ENCODE data around the gene PHOSPHO2.

Gene PHOSPHO2

DNA sequence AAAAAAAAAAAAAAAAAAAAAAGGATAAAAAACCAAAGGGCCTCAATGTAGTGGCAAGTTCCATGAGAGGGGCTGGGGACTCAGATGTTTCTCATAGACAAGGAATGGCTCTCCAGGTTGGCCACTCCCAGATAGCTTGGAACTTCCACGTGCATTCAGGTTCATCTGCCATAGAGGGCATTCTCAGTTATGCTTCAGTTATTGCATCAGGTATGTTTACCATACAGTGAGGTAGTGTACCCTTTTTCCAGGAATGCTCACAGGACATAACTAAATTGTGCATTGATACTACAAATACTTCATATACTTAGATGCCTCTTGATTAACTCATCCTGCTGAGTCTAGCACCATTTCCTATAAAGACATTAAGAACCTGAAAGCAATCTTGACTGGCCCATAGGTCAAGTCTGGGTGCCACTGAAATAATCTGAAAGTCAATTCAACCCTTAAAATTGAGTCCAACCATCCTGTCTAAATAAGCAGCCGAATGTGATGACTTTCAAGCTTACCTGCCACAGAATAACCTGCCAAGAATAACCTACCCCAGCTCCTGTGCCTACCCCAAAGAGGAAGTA is 24.7 kb downstream of the PHOSPHO2 start:
- no peak for DNase-seq

DNA sequence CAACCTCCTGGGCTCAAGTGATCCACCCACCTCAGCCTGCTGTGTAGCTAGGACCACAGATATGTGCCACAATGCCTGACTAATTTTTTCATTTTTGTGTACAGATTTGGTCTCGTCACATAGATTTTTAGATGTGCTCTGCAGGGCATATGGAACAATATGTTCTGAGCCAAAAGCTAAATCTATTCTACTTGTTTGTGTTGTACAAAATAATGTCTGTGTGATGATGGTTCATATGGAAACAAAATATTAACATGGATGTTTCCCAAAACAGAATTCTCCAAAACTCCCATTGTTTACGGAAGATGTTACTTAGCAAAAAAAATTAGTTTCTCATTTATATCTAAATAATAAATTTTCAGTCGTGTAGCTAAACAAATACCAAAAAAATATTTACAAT is 26.7 kb downstream of the PHOSPHO2 start:
- no peak for DNase-seq

DNA sequence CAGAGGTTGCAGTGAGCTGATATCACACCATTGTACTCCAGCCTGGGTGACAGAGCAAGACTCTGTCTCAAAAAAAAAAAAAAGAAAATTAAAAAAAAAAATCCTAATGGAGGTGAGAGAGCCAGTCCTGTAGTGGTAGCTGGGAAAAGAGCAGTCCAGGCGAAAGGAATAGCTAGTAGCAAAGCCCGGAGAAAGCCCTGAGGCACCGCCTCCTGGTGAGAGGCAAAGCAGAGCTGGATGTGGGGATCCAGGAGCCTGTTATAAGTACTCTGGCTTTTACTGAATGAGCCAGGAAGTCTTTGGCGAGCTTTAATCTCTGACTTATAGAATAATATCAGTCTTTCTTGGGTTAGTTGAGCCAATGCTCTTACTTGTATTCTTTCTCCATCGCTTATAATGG is 32.8 kb downstream of the PHOSPHO2 start:
- DNase-seq = no peak

DNA sequence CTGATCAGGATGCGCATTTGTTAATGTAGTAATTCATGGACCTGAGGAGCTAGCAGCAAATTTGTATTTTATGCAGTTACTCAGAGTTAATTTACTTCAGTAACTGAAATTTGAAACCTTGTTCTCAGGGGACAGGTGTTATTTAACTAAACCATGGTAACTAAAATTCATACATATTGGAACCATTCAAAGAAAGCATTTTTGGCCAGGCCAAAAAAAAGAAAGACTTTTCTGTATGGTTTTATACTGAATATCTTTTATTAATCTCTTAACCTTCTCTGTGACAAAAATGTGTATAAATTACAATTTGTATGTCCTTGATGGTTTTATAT is 35.0 kb downstream of the PHOSPHO2 start:
- no peak for DNase-seq

DNA sequence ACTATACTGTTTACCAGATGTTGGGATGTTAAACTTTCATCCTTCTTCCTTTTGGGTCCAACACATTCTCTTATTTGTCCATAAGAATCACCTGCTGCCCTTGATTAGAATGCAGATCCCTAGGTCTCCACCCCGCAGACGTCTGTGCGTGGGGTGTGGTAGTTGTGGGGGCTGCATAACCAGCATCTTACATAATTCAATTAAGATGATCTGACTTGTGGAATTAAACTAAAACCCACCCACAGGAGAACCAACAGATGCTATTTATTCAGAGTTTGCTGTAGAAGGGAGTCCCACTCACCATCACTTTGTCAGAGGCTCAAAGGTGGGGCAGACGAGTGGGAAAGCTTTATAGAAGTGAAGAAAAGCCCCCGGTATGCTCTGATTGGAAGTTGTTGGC is 37.8 kb downstream of the PHOSPHO2 start:
- no peak for DNase-seq

DNA sequence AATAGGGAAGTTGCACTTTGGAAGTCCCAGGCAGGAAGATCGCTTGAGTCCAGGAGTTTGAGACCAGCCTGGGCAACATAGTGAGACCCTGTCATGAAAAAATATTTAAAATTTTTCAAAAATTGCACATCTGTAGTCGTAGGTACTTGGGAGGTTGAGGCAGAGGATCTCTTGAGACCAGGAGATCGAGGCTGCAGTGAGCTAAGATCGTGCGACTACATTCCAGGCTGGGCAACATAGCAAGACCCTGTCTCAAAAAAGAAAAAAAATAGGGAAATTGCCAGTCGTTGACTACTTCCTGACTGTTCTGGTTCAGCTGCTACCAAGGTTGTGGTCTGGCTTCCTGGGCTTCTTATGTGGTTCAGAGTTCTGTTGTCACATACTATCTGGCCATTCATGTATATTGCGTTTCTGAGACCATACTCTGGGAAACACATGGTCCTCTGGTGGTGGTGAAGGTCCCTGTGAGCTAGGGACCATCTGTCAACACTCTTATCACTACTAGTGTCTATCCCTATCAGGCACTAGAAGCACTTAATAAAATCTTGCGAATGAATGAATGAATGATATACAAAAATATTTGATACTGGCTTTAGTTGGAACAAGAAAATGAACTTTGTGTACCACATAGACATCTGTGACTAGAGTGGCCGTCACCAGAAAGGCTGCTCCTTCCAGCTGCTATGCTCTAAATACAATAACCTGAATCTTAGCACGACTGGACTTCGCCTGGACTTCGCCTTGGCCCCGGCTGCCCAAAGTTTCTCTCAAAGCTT is 38.5 kb downstream of the PHOSPHO2 start:
- no peak for DNase-seq

DNA sequence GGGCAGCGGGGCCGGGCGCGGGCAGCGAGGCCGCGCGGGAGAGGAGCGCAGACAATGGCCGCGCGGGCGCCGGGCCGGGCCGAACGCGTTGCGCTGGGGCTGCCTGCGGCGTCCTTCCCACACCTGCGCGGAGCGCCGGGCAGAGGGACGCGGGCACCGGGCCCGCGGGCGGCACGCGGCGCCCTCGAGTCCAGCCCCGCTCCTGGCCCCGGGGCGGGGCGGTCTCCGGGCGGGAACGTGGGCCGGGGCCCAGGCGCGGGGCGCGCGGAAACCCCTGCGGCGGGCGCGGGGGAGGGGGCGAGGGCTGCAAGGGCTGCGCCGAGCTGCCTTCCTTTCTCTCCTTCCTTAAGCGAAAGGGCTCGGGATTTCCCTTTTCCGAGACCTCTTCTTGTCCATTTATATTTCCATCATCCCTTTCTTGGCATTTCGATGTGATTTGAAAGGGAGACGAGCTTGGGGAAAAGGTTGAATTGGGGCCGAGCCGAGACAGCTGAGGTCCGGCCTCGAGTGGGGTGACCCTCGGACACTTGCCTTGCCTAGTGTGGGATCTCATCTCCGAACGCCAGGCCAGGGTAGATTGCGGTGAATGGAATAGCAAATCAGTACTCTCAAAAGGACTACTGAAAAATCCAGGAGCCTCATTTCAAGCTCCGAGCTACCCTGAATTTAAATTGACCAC is 40.0 kb downstream of the PHOSPHO2 start:
- peak; percentile 61 for DNase-seq

DNA sequence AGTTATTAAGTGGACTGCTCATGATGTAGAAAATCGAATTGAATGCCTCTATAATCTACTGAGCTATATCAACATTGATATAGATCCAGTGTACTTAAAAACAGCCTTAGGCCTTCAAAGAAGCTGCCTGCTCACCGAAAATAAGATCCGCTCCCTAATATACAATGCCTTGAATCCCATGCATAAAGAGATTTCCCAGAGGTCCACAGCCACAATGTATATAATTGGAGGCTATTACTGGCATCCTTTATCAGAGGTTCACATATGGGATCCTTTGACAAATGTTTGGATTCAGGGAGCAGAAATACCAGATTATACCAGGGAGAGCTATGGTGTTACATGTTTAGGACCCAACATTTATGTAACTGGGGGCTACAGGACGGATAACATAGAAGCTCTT is 41.4 kb downstream of the PHOSPHO2 start:
- no peak for DNase-seq

DNA sequence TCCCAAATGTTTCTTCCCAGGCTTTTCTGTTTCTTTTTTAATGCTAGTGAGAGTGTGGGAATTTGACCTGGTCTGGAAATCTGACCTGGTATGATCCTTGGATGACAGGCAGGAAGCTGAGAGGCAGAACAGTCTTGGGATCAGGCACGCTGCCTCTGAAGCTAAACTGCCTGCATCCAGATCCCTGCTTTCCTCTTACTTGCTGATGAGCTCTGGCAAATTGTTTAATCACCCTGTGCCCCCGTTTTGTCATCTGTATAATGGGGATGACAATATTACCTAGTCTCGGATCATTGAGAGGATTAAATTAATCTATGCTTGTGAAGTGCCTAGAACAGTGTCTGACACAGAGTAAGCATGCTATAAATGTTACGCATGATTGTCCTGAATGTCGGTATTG is 42.6 kb downstream of the PHOSPHO2 start:
- DNase-seq = no peak

DNA sequence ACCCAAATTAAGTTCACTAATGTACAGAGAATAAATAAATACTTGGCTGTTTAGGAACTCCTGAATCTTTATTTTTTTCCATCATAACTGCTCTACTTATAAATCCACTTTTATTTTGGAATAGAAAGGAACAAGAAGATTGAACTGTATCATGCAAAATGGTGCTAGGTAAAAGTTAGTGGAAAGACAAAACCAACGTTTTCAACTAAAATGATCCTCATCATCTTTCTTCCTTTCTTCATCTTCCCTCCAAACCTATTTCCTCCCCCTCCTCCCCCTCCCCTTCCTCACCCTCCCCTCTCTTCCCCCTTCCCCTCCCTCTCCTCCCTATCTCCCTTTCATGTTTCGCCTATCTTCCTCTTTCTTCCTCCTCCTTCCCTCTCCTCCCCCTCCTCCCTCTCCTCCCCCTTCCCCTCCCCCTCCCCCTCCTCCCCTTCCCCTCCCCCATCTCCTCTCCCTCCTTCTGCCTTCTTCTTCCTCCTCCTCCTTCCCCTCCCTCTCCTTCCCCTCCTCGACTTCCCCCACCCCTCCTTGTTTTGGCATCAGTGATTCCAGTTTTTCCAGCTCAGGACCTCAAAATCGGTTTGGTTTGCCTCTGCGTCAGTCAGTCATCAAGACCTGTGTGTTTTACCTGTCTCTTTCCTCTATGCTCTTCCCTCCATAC is 44.4 kb downstream of the PHOSPHO2 start:
- no peak for DNase-seq

DNA sequence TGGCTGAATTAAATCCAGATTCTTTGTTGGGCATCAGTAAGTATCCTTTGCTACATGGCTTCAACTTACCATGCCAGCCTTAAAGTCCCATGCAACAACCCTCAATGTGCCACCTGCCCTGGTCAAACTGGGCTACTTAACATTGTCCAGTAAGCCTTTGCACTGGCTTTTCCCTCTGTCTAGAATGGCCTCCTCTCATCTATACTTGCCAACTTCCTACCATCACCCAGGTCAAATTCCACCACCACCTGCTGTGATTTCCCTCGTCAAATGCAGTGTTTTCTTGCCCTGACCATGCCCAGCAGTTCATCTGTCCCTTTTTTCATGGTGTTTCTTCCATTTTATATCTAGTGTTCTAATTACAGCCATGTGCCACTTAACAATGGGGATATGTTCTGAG is 45.1 kb downstream of the PHOSPHO2 start:
- no peak for DNase-seq

DNA sequence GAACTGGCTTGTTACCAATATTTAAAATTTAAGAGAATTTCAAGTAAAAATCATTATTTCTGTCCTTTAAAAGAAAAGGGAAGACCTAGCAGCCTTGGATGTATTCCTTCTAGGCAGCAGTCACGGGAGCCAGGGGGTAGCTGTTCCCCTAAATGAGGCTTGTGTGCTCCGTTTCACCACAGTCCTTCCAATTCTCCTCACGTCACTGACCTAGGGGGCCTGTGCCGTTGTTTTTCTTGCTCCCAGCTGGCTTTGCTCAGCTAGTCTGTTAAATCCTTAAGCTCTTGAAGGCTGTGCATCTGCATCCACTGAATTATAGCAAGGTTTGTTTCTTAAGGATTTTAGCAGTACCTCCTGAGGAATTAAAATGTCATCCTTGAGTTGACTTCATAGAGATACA is 49.3 kb downstream of the PHOSPHO2 start:
- DNase-seq = no peak

DNA sequence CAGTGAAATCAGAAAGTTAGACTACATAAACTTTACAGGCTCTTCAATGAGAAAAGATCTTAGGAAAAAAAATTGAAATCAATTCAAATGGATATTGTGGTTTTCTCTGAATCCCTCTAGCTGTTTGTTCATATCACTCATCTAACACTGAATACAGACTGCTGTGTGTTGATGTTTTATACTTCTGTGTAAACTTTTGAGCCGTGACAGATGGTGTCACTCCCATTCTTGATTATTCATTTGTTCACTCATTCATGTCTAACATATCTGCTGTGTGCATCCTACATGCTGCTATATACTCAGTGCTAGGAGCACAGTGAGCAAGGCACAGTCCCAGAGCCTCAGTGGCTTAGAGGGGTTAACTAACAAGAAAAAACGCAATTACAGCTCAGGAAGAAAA is 52.0 kb downstream of the PHOSPHO2 start:
- no peak for DNase-seq

DNA sequence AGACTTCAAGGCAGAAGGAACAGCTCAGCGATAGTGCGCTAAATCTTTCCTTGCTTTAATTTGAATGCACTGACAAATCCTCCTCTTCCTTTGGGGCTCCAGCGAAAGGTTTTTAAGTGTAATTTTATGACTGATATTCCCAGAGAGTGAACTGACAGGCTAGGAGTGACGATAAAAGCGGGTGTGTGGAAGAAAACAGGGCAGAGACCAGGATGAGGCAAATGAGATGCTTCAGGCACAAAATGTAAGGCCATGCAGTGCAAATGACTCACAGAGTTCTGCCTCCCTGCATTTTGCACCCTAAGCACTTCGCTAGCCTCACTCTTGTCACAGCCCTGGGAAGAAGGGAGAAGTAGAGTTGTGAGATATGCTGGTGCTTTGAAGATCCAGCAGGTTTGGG is 54.0 kb downstream of the PHOSPHO2 start:
- DNase-seq = no peak
